Uterus (tissue), 2 donors: ENCODE results near the gene SLC35D1.

Experiments
- POLR2A ChIP-seq, 2 donors: fragments of 450-650 bp; IDR thresholded peaks; one replicate each; pipeline ENCODE4 v1.6.1; 2016; ENCODE audit warnings: antibody characterized with exemption in 2 of 2, mild to moderate bottlenecking in 1 of 2, moderate library complexity in 1 of 2
- TF ChIP-seq, protein P1 (sequence below), 4 experiments: fragments of 200-600 bp in 2 of 4; fragments of 450-650 bp in 2 of 4; sonication (generic) in 2 of 4; IDR thresholded peaks; one replicate each; pipeline ENCODE4 v1.5.1; 2016 to 2019; ENCODE audit warnings: antibody characterized with exemption in 4 of 4, mild to moderate bottlenecking in 2 of 4, moderate library complexity in 1 of 4

DNA sequence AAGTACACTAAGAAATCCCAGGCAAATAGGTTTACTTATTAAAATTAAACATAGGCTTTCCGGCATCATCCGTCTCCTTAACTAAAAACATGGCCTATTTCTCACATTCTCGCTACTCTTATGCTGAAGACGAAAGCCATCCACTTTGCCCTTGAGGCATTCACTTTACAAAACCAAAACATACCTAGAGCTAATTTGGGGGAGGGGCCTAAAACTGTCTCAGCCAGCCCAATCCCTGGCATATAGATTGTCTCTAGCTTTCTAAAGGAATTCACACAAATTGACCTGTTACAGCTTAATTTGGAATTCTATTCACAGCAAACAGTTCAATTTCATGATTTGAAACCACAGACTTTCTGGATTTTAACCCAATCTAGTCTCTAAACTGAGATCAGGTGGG, 34.8 kb downstream of the SLC35D1 start:
- TF ChIP-seq, protein P1, sequence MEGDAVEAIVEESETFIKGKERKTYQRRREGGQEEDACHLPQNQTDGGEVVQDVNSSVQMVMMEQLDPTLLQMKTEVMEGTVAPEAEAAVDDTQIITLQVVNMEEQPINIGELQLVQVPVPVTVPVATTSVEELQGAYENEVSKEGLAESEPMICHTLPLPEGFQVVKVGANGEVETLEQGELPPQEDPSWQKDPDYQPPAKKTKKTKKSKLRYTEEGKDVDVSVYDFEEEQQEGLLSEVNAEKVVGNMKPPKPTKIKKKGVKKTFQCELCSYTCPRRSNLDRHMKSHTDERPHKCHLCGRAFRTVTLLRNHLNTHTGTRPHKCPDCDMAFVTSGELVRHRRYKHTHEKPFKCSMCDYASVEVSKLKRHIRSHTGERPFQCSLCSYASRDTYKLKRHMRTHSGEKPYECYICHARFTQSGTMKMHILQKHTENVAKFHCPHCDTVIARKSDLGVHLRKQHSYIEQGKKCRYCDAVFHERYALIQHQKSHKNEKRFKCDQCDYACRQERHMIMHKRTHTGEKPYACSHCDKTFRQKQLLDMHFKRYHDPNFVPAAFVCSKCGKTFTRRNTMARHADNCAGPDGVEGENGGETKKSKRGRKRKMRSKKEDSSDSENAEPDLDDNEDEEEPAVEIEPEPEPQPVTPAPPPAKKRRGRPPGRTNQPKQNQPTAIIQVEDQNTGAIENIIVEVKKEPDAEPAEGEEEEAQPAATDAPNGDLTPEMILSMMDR (IDR thresholded peaks at IDR 0.05), result no peak
- TF ChIP-seq POLR2A (IDR thresholded peaks at IDR 0.05), result no peak
